HEK293 (cell line): Measurements from ENCODE around the gene APOLD1.

ENCODE experiments used
- FEZF1 ChIP-seq: fragments of 450-650 bp; formaldehyde crosslinking; IDR thresholded peaks from 2 replicates; pipeline ENCODE4 v1.5.1; 2016; ENCODE audit warnings: missing biosample characterization, missing genetic modification characterization
- GLI4 ChIP-seq: fragments of 450-650 bp; formaldehyde crosslinking; IDR thresholded peaks from 2 replicates; pipeline ENCODE4 v1.5.1; 2016; ENCODE audit warnings: missing biosample characterization, missing genetic modification characterization
- RBAK ChIP-seq: fragments of 450-650 bp; formaldehyde crosslinking; IDR thresholded peaks from 2 replicates; pipeline ENCODE4 v1.5.1; 2016; ENCODE audit warnings: missing biosample characterization, missing genetic modification characterization
- SALL2 ChIP-seq: fragments of 450-650 bp; formaldehyde crosslinking; IDR thresholded peaks from 2 replicates; pipeline ENCODE4 v1.5.0; 2017; ENCODE audit warnings: missing biosample characterization, mild to moderate bottlenecking, missing genetic modification characterization, borderline replicate concordance
- TCF7L2 ChIP-seq: IDR thresholded peaks from 2 replicates; pipeline ENCODE4 v1.6.1; 2011; ENCODE audit warnings: low read depth, mild to moderate bottlenecking, inconsistent platforms, low read length, moderate library complexity, borderline replicate concordance
- ZFP37 ChIP-seq: fragments of 450-650 bp; formaldehyde crosslinking; IDR thresholded peaks from 2 replicates; pipeline ENCODE4 v1.5.1; 2016; ENCODE audit warnings: missing biosample characterization, missing genetic modification characterization
- ZNF10 ChIP-seq: fragments of 450-650 bp; formaldehyde crosslinking; IDR thresholded peaks from 2 replicates; pipeline ENCODE4 v1.5.1; 2017; ENCODE audit warnings: missing biosample characterization, missing genetic modification characterization
- ZNF155 ChIP-seq: fragments of 450-650 bp; formaldehyde crosslinking; IDR thresholded peaks from 2 replicates; pipeline ENCODE4 v1.5.1; 2016; ENCODE audit warnings: missing biosample characterization, missing genetic modification characterization
- ZNF248 ChIP-seq: fragments of 450-650 bp; formaldehyde crosslinking; IDR thresholded peaks from 2 replicates; pipeline ENCODE4 v1.5.1; 2017; ENCODE audit warnings: missing biosample characterization, missing genetic modification characterization
- ZNF302 ChIP-seq: fragments of 450-650 bp; formaldehyde crosslinking; IDR thresholded peaks from 2 replicates; pipeline ENCODE4 v1.5.1; 2016; ENCODE audit warnings: missing biosample characterization, missing genetic modification characterization, low read depth
- ZNF391 ChIP-seq: fragments of 450-650 bp; formaldehyde crosslinking; IDR thresholded peaks from 2 replicates; pipeline ENCODE4 v1.5.1; 2016; ENCODE audit warnings: low read depth, missing biosample characterization, missing genetic modification characterization, borderline replicate concordance
- ZNF423 ChIP-seq: fragments of 450-650 bp; formaldehyde crosslinking; IDR thresholded peaks from 2 replicates; pipeline ENCODE4 v1.5.1; 2016; ENCODE audit warnings: missing biosample characterization, missing genetic modification characterization
- ZNF473 ChIP-seq: fragments of 450-650 bp; formaldehyde crosslinking; IDR thresholded peaks from 2 replicates; pipeline ENCODE4 v1.5.1; 2017; ENCODE audit warnings: missing biosample characterization, missing genetic modification characterization
- ZNF48 ChIP-seq: fragments of 450-650 bp; formaldehyde crosslinking; IDR thresholded peaks from 2 replicates; pipeline ENCODE4 v1.5.1; 2016; ENCODE audit warnings: missing biosample characterization, missing genetic modification characterization
- ZNF501 ChIP-seq: fragments of 450-650 bp; formaldehyde crosslinking; IDR thresholded peaks from 2 replicates; pipeline ENCODE4 v1.5.1; 2016; ENCODE audit warnings: missing biosample characterization, missing genetic modification characterization
- ZNF777 ChIP-seq: fragments of 450-650 bp; formaldehyde crosslinking; IDR thresholded peaks from 2 replicates; pipeline ENCODE4 v1.5.1; 2017; ENCODE audit warnings: missing biosample characterization, missing genetic modification characterization, borderline replicate concordance
- ZNF785 ChIP-seq: fragments of 450-650 bp; formaldehyde crosslinking; IDR thresholded peaks from 2 replicates; pipeline ENCODE4 v1.5.1; 2016; ENCODE audit warnings: missing biosample characterization, missing genetic modification characterization
- ZNF792 ChIP-seq: fragments of 450-650 bp; formaldehyde crosslinking; IDR thresholded peaks from 2 replicates; pipeline ENCODE4 v1.5.1; 2016; ENCODE audit warnings: missing biosample characterization, missing genetic modification characterization
- TF ChIP-seq, protein P1 (sequence below): fragments of 450-650 bp; formaldehyde crosslinking; IDR thresholded peaks from 2 replicates; pipeline ENCODE4 v1.5.1; 2017; ENCODE audit warnings: missing biosample characterization, missing genetic modification characterization
- TF ChIP-seq, protein P2 (sequence below): fragments of 450-650 bp; formaldehyde crosslinking; IDR thresholded peaks from 2 replicates; pipeline ENCODE4 v1.5.1; 2016; ENCODE audit warnings: missing biosample characterization, missing genetic modification characterization, borderline replicate concordance
- TF ChIP-seq, protein P3 (sequence below): fragments of 450-650 bp; formaldehyde crosslinking; IDR thresholded peaks from 2 replicates; pipeline ENCODE4 v1.5.1; 2017; ENCODE audit warnings: missing biosample characterization, missing genetic modification characterization
- TF ChIP-seq, protein P4 (sequence below): fragments of 450-650 bp; IDR thresholded peaks from 2 replicates; pipeline ENCODE4 v1.5.1; 2018; ENCODE audit warnings: missing biosample characterization, mild to moderate bottlenecking, missing genetic modification characterization
- TF ChIP-seq, protein P5 (sequence below): fragments of 450-650 bp; formaldehyde crosslinking; IDR thresholded peaks from 2 replicates; pipeline ENCODE4 v1.5.1; 2016; ENCODE audit warnings: missing biosample characterization, missing genetic modification characterization
- TF ChIP-seq, protein P6 (sequence below): fragments of 450-650 bp; formaldehyde crosslinking; IDR thresholded peaks from 2 replicates; pipeline ENCODE4 v1.5.1; 2016; ENCODE audit warnings: missing biosample characterization, missing genetic modification characterization, borderline replicate concordance

Gene APOLD1

DNA sequence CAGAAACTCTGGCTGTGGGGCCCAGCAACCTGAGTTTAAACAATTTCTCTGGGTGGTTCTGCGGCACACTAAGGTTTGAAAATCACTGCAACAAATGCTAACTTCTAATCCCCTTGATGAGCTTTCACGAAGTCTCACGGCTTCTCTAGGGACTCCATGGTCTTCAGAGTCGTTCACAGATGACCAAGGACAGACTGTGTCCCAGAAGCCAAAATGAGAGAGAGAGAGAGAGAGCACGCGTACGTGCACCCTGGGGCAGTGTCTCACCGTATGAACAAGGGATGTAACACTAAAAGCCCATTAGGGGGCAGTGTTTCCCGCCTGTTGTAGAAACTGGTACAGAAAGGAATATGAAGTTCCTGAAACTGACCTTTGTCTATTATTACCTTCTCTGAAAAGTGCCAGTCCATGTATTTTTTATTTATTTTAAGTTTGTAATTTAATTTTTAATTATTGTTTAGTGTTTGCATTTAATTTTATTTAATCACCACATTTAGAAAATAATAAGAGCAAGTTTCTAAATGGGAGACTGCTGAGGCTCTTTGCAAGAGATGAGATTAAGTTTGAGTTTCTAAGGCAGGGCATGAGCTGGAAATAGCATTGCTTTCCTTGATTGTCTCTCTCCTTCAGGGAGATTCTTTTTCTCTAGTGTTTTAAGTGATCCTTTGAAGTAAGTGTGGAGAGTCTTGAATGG lies 3.4 kb downstream of the APOLD1 start (continued):
- TF ChIP-seq ZNF10 (tag by site-specific recombination) = no peak
- no peak for TF ChIP-seq ZNF48 (tag by site-specific recombination)
- no peak for TF ChIP-seq ZNF423 (tag by site-specific recombination)
- no peak for TF ChIP-seq ZNF473 (tag by site-specific recombination)
- TF ChIP-seq, protein P1, sequence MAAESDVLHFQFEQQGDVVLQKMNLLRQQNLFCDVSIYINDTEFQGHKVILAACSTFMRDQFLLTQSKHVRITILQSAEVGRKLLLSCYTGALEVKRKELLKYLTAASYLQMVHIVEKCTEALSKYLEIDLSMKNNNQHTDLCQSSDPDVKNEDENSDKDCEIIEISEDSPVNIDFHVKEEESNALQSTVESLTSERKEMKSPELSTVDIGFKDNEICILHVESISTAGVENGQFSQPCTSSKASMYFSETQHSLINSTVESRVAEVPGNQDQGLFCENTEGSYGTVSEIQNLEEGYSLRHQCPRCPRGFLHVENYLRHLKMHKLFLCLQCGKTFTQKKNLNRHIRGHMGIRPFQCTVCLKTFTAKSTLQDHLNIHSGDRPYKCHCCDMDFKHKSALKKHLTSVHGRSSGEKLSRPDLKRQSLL (tag by site-specific recombination) = no peak
- TF ChIP-seq RBAK (tag by site-specific recombination) = no peak
- TF ChIP-seq ZNF785 (tag by site-specific recombination) = no peak
- no peak for TF ChIP-seq SALL2 (tag by site-specific recombination)
- TF ChIP-seq, protein P2, sequence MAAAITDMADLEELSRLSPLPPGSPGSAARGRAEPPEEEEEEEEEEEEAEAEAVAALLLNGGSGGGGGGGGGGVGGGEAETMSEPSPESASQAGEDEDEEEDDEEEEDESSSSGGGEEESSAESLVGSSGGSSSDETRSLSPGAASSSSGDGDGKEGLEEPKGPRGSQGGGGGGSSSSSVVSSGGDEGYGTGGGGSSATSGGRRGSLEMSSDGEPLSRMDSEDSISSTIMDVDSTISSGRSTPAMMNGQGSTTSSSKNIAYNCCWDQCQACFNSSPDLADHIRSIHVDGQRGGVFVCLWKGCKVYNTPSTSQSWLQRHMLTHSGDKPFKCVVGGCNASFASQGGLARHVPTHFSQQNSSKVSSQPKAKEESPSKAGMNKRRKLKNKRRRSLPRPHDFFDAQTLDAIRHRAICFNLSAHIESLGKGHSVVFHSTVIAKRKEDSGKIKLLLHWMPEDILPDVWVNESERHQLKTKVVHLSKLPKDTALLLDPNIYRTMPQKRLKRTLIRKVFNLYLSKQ (tag by site-specific recombination) = no peak
- TF ChIP-seq ZNF302 (tag by site-specific recombination) = no peak
- TF ChIP-seq, protein P3, sequence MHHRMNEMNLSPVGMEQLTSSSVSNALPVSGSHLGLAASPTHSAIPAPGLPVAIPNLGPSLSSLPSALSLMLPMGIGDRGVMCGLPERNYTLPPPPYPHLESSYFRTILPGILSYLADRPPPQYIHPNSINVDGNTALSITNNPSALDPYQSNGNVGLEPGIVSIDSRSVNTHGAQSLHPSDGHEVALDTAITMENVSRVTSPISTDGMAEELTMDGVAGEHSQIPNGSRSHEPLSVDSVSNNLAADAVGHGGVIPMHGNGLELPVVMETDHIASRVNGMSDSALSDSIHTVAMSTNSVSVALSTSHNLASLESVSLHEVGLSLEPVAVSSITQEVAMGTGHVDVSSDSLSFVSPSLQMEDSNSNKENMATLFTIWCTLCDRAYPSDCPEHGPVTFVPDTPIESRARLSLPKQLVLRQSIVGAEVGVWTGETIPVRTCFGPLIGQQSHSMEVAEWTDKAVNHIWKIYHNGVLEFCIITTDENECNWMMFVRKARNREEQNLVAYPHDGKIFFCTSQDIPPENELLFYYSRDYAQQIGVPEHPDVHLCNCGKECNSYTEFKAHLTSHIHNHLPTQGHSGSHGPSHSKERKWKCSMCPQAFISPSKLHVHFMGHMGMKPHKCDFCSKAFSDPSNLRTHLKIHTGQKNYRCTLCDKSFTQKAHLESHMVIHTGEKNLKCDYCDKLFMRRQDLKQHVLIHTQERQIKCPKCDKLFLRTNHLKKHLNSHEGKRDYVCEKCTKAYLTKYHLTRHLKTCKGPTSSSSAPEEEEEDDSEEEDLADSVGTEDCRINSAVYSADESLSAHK (tag by site-specific recombination) = peak; percentile 86; the same call in 1 of the 2 replicates
- 0 out of 2 replicates have a peak, but pooled peaks have one; percentile 23 for TF ChIP-seq ZFP37
- no peak for TF ChIP-seq TCF7L2
- TF ChIP-seq FEZF1 (tag by site-specific recombination) = no peak
- TF ChIP-seq, protein P4, sequence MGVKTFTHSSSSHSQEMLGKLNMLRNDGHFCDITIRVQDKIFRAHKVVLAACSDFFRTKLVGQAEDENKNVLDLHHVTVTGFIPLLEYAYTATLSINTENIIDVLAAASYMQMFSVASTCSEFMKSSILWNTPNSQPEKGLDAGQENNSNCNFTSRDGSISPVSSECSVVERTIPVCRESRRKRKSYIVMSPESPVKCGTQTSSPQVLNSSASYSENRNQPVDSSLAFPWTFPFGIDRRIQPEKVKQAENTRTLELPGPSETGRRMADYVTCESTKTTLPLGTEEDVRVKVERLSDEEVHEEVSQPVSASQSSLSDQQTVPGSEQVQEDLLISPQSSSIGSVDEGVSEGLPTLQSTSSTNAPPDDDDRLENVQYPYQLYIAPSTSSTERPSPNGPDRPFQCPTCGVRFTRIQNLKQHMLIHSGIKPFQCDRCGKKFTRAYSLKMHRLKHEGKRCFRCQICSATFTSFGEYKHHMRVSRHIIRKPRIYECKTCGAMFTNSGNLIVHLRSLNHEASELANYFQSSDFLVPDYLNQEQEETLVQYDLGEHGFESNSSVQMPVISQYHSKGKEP (tag by site-specific recombination) = no peak
- TF ChIP-seq ZNF777 (tag by site-specific recombination) = no peak
- TF ChIP-seq, protein P5, sequence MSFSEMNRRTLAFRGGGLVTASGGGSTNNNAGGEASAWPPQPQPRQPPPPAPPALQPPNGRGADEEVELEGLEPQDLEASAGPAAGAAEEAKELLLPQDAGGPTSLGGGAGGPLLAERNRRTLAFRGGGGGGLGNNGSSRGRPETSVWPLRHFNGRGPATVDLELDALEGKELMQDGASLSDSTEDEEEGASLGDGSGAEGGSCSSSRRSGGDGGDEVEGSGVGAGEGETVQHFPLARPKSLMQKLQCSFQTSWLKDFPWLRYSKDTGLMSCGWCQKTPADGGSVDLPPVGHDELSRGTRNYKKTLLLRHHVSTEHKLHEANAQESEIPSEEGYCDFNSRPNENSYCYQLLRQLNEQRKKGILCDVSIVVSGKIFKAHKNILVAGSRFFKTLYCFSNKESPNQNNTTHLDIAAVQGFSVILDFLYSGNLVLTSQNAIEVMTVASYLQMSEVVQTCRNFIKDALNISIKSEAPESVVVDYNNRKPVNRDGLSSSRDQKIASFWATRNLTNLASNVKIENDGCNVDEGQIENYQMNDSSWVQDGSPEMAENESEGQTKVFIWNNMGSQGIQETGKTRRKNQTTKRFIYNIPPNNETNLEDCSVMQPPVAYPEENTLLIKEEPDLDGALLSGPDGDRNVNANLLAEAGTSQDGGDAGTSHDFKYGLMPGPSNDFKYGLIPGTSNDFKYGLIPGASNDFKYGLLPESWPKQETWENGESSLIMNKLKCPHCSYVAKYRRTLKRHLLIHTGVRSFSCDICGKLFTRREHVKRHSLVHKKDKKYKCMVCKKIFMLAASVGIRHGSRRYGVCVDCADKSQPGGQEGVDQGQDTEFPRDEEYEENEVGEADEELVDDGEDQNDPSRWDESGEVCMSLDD (tag by site-specific recombination) = no peak
- TF ChIP-seq, protein P6, sequence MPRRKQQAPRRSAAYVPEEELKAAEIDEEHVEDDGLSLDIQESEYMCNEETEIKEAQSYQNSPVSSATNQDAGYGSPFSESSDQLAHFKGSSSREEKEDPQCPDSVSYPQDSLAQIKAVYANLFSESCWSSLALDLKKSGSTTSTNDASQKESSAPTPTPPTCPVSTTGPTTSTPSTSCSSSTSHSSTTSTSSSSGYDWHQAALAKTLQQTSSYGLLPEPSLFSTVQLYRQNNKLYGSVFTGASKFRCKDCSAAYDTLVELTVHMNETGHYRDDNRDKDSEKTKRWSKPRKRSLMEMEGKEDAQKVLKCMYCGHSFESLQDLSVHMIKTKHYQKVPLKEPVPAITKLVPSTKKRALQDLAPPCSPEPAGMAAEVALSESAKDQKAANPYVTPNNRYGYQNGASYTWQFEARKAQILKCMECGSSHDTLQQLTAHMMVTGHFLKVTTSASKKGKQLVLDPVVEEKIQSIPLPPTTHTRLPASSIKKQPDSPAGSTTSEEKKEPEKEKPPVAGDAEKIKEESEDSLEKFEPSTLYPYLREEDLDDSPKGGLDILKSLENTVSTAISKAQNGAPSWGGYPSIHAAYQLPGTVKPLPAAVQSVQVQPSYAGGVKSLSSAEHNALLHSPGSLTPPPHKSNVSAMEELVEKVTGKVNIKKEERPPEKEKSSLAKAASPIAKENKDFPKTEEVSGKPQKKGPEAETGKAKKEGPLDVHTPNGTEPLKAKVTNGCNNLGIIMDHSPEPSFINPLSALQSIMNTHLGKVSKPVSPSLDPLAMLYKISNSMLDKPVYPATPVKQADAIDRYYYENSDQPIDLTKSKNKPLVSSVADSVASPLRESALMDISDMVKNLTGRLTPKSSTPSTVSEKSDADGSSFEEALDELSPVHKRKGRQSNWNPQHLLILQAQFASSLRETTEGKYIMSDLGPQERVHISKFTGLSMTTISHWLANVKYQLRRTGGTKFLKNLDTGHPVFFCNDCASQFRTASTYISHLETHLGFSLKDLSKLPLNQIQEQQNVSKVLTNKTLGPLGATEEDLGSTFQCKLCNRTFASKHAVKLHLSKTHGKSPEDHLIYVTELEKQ (tag by site-specific recombination) = no peak
- no peak for TF ChIP-seq ZNF248 (tag by site-specific recombination)
- no peak for TF ChIP-seq GLI4 (tag by site-specific recombination)
- TF ChIP-seq ZNF501 (tag by site-specific recombination) = no peak
- 0 out of 2 replicates have a peak, but pooled peaks have one; percentile 16 for TF ChIP-seq ZNF391 (tag by site-specific recombination)
- no peak for TF ChIP-seq ZNF792
- TF ChIP-seq ZNF155 (tag by site-specific recombination) = no peak
